Duodenal mucosa (tissue), 2 donors: ENCODE data around the gene BAG2.
A peak's percentile ranks its signal among the peaks of the same experiment; 100 is the strongest.

Source experiments
- H3K27ac ChIP-seq: one replicate; pipeline ENCODE4 v1.7.0; 2013; ENCODE audit warnings: low read depth, low read length
- H3K27me3 ChIP-seq, 2 donors: one replicate each; pipeline ENCODE4 v1.7.0; 2013; ENCODE audit warnings: low read length in 2 of 2, control low read depth in 1 of 2; ENCODE audit not compliant: insufficient read depth in 2 of 2, control insufficient read depth in 1 of 2
- H3K36me3 ChIP-seq, 2 donors: one replicate each; pipeline ENCODE4 v1.7.0; 2013; ENCODE audit warnings: low read length in 2 of 2, control low read depth in 1 of 2; ENCODE audit not compliant: insufficient read depth in 2 of 2, control insufficient read depth in 1 of 2
- H3K4me1 ChIP-seq, 2 donors: one replicate each; pipeline ENCODE4 v1.7.0; 2013; ENCODE audit warnings: low read length in 2 of 2, control low read depth in 1 of 2; ENCODE audit not compliant: insufficient read depth in 2 of 2, control insufficient read depth in 1 of 2
- H3K4me3 ChIP-seq, 2 donors: one replicate each; pipeline ENCODE4 v1.7.0; 2013; ENCODE audit warnings: low read length in 2 of 2, low read depth in 1 of 2
- H3K9ac ChIP-seq, 2 donors: one replicate each; pipeline ENCODE4 v1.7.0; 2013; ENCODE audit warnings: low read length in 2 of 2, low read depth in 1 of 2
- H3K9me3 ChIP-seq, 2 donors: one replicate each; pipeline ENCODE4 v1.7.0; 2013; ENCODE audit warnings: low read length in 2 of 2, control low read depth in 1 of 2; ENCODE audit not compliant: control insufficient read depth in 1 of 2

BAG2 gene

GRCh38 chr6:57143690-57144089 lies 28.4 kb upstream of the BAG2 start:
- Histone ChIP-seq H3K9me3 (no peaks in the 10 kb centered on the region), H3K4me3 (no peak overlapping the region), H3K4me1 (no peaks in the 10 kb centered on the region), H3K27ac (no peak overlapping the region), H3K36me3 (peaks cover 12 to 23% of the 10 kb centered on the region in 2 donors), H3K27me3 (no peaks in the 10 kb centered on the region), H3K9ac (no peak overlapping the region)

GRCh38 chr6:57147401-57147800 lies 24.7 kb upstream of the BAG2 start:
- H3K4me1 ChIP-seq = no peaks in the 10 kb centered on the region
- no peak overlapping the region for H3K9ac ChIP-seq
- H3K27me3 ChIP-seq = no peaks in the 10 kb centered on the region
- no peak overlapping the region for H3K4me3 ChIP-seq
- no peaks in the 10 kb centered on the region for H3K9me3 ChIP-seq
- H3K27ac ChIP-seq = no peak overlapping the region
- peaks cover 9 to 22% of the 10 kb centered on the region in 2 donors for H3K36me3 ChIP-seq

- Histone ChIP-seq H3K36me3 (peaks cover 10 to 26% of the 10 kb centered on the region in 2 donors), H3K27me3 (no peaks in the 10 kb centered on the region), H3K9me3 (no peaks in the 10 kb centered on the region)
Observed at GRCh38 chr6:57147955-57148858, 23.9 kb upstream of the BAG2 start.

GRCh38 chr6:57158658-57159057 lies 13.5 kb upstream of the BAG2 start:
- no peaks in the 10 kb centered on the region for H3K27me3 ChIP-seq
- H3K4me3 ChIP-seq = no peak overlapping the region
- H3K27ac ChIP-seq = no peak overlapping the region
- no peaks in the 10 kb centered on the region for H3K4me1 ChIP-seq
- H3K36me3 ChIP-seq = peaks cover 8 to 12% of the 10 kb centered on the region in 2 donors
- no peaks in the 10 kb centered on the region for H3K9me3 ChIP-seq
- no peak overlapping the region for H3K9ac ChIP-seq

More at GRCh38 chr6:57147955-57148858, 23.9 kb upstream of the BAG2 start:
- Histone ChIP-seq H3K9ac (no peak overlapping the region), H3K4me3 (no peak overlapping the region), H3K4me1 (no peaks in the 10 kb centered on the region), H3K27ac (no peak overlapping the region)

GRCh38 chr6:57159127-57159526 lies 13.0 kb upstream of the BAG2 start:
- Histone ChIP-seq H3K4me1 (no peaks in the 10 kb centered on the region), H3K4me3 (no peak overlapping the region), H3K27ac (no peak overlapping the region), H3K9me3 (peaks cover 0 to 4% of the 10 kb centered on the region in 2 donors), H3K9ac (no peak overlapping the region), H3K27me3 (no peaks in the 10 kb centered on the region), H3K36me3 (peaks cover 4 to 16% of the 10 kb centered on the region in 2 donors)

- peaks cover 0 to 17% of the 10 kb centered on the region in 2 donors for H3K36me3 ChIP-seq
- no peak overlapping the region for H3K4me3 ChIP-seq
- peaks cover 0 to 13% of the 10 kb centered on the region in 2 donors for H3K9me3 ChIP-seq
- H3K9ac ChIP-seq = no peak overlapping the region
- no peaks in the 10 kb centered on the region for H3K27me3 ChIP-seq
- no peak overlapping the region for H3K27ac ChIP-seq
- no peaks in the 10 kb centered on the region for H3K4me1 ChIP-seq
Observed at GRCh38 chr6:57162028-57162427, 10.1 kb upstream of the BAG2 start.

GRCh38 chr6:57162516-57162915 lies 9.6 kb upstream of the BAG2 start:
- peaks cover 0 to 17% of the 10 kb centered on the region in 2 donors for H3K36me3 ChIP-seq
- no peaks in the 10 kb centered on the region for H3K27me3 ChIP-seq

GRCh38 chr6:57163956-57164355 lies 8.2 kb upstream of the BAG2 start:
- H3K36me3 ChIP-seq = peaks cover 0 to 12% of the 10 kb centered on the region in 2 donors
- H3K9me3 ChIP-seq = peaks cover 0 to 13% of the 10 kb centered on the region in 2 donors
- H3K4me1 ChIP-seq = no peaks in the 10 kb centered on the region
- no peak overlapping the region for H3K9ac ChIP-seq
- H3K27ac ChIP-seq = no peak overlapping the region
- no peaks in the 10 kb centered on the region for H3K27me3 ChIP-seq
- no peak overlapping the region for H3K4me3 ChIP-seq

More at GRCh38 chr6:57162516-57162915, 9.6 kb upstream of the BAG2 start:
- Histone ChIP-seq H3K4me3 (no peak overlapping the region), H3K9ac (no peak overlapping the region), H3K9me3 (peaks cover 0 to 13% of the 10 kb centered on the region in 2 donors), H3K4me1 (no peaks in the 10 kb centered on the region), H3K27ac (no peak overlapping the region)

- Histone ChIP-seq H3K27me3 (no peaks in the 10 kb centered on the region), H3K27ac (no peak overlapping the region), H3K36me3 (peaks cover 3 to 12% of the 10 kb centered on the region in 2 donors), H3K4me1 (no peaks in the 10 kb centered on the region), H3K9me3 (peaks cover 0 to 13% of the 10 kb centered on the region in 2 donors), H3K9ac (no peak overlapping the region), H3K4me3 (no peak overlapping the region)
Observed at GRCh38 chr6:57165080-57165479, 7.0 kb upstream of the BAG2 start.

GRCh38 chr6:57173056-57173885 lies 1.1 kb downstream of the BAG2 start:
- Histone ChIP-seq H3K36me3 (peaks cover 0 to 3% of the 10 kb centered on the region in 2 donors), H3K4me3 (peak overlapping the region; percentile 67 to 80), H3K9ac (peak overlapping the region; percentile 48 to 55), H3K4me1 (peaks cover 0 to 11% of the 10 kb centered on the region in 2 donors), H3K27me3 (peaks cover 0 to 6% of the 10 kb centered on the region in 2 donors), H3K27ac (peak overlapping the region; percentile 57), H3K9me3 (no peaks in the 10 kb centered on the region)
